Measurements from ENCODE around the gene ELOB.

- TF ChIP-seq CTCF (IDR thresholded peaks at IDR 0.05; ENCODE audit: insufficient read depth, low read depth, low read length) (no peak), EZH2 (IDR thresholded peaks at IDR 0.05; ENCODE audit: insufficient read depth, low read length) (no peak)
Observed at GRCh38 chr16:2779978-2780898, 3.2 kb upstream of the ELOB start.

Data from astrocyte (in vitro differentiated cells and primary cell).